SU-DHL-6 (cell line): ENCODE results near the gene DOCK1.

Experiments
- CTCF ChIP-seq: fragments of 200-600 bp; sonication (generic); IDR thresholded peaks from one replicate; pipeline ENCODE4 v1.5.1; 2017; ENCODE audit warnings: antibody characterized with exemption, mild to moderate bottlenecking, low read length, moderate library complexity; ENCODE audit not compliant: insufficient read depth, poor library complexity, severe bottlenecking
- EZH2phosphoT487 ChIP-seq: fragments of 200-600 bp; sonication (generic), shearing (Covaris generic); conservative IDR thresholded peaks from 2 replicates; pipeline ENCODE4 v1.6.1; 2018; ENCODE audit warnings: mild to moderate bottlenecking, antibody characterized with exemption, low read length, moderate library complexity, mixed read lengths

GRCh38 chr10:127267442-127267841 lies 362.2 kb downstream of the DOCK1 start:
- no peak for TF ChIP-seq CTCF
- TF ChIP-seq EZH2phosphoT487, result no peak
